NCI-H146 treated with DMSO at 0.1 percent for 48 hours (cell line): ENCODE data around the gene GATM.
"Not testable (repeated sequence)": the region's sequence is repeated elsewhere in the genome, so short reads cannot be mapped to it uniquely, and the experiment has no call there.

Experiments used
- DNase-seq: peaks from one replicate; lab custom pipeline; 2025; ENCODE audit not compliant: unreplicated experiment; lab: John Stamatoyannopoulos, UW

Gene GATM

DNA sequence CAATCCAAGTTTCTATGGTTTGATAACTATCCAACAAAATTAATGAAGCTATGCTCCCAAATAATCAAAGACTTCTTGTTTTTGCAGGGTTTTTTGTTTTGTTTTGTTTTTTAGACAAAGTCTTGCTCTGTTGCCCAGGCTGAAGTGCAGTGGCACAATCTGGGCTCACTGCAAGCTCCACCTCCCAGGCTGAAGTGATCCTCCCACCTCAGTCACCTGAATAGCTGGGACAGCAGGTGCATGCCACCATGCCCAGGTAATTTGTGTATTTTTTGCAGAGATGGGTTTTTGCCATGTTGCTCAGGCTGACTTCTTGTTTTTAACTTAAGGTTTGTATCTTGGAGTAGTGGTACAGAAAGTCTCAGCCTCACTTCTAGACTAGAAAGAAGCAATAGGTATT is 11.0 kb upstream of the GATM start:
- no peak for DNase-seq

- DNase-seq = no peak
Observed at GRCh38 chr15:45387380-45388007, 9.2 kb upstream of the GATM start.

DNA sequence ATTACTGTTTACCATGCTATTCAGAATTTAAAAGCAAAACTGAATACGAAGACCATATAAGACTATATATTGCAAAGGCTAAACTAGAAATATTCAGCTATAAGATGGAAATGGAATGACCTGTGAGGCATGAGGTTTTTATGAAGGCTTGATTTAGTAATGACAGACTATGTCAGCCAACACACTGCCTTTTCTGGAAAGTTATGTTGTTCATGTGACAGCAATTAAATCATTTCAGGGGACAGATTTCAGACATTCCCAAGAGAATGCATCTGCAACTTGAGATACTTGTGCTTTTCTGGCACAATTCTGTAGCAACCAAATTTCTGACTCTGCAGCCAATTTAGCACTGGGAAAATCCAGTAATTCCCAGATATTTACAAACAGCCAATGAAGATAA is 8.6 kb upstream of the GATM start:
- DNase-seq = no peak

DNA sequence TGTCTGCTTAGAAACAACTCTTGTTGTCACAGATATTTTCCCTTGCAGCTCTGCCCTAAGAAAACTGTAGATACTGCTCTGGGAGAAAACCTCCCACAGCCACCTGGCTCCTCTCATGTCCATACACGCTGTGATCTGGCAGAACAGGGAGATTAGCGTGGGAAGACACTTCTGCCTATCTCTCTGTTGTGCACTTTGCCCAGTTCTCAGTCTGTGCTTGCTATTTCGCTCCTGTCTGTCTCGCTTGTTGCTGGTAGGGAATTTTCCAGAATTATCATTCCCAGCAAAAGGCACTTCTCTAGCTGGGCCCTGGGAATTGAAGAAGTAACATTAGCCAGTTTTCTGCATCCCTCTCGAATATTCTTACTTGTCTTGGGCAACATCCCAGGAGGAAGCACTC is 8.1 kb upstream of the GATM start:
- DNase-seq = no peak

- DNase-seq = no peak
Observed at GRCh38 chr15:45385590-45385989, 7.2 kb upstream of the GATM start.

- no peak for DNase-seq
Observed at GRCh38 chr15:45384700-45385099, 6.4 kb upstream of the GATM start.

GRCh38 chr15:45378913-45379262 is 544 bp upstream of the GATM start:
- DNase-seq = no peak

DNA sequence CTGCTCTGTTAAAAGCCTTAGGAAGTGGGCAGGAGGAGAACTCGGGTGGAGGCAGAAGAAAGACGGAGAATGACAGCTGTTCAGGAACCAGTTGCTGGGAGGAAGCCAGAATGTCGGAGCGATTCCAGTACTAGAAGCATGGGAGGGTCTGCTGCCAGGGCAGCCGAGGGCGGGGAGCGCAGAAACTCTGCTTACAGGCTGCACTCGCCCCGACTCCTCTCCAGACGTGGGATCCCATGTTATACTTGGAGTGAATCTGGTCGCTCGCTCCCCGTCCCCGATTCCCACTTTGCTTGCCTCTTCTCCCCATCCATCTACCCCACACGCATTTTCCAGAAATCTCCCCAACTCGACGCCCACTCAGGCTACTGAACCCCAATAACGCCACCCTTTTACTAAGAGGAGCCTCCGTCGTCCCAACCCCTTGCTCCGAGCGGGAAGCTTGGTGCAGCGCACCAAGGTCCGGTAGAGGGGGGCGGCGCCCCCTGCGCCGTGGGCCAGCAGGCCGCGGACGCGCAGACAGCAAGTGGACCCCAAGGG is 665 bp downstream of the GATM start:
- DNase-seq = no peak

- no peak for DNase-seq
Observed at GRCh38 chr15:45376967-45377608, 1.3 kb downstream of the GATM start.

- no peak for DNase-seq
Observed at GRCh38 chr15:45376300-45376928, 1.9 kb downstream of the GATM start.

DNA sequence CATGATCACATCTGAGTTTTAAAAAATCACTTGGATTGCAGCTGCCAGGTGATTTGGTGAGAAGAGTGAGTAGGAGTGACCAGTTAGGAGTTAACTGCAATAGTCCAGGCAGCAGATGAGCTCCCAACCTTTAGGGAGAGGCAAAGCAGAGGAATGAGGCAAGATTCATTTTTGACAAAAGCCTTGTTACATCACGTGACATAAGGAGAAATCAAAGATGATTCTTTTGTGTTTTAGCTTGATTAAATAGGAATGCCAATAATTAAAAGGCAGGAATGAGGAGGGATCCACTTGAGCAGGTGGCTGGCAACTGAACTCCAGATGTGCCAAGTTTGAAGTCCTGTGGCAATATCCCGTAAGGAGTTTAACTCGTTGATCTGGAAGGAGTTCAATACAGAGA is 2.5 kb downstream of the GATM start:
- no peak for DNase-seq

- no peak for DNase-seq
Observed at GRCh38 chr15:45373976-45374375, 4.4 kb downstream of the GATM start.

GRCh38 chr15:45372041-45372995 is 6.0 kb downstream of the GATM start:
- DNase-seq = no peak

GRCh38 chr15:45371546-45371945 is 6.8 kb downstream of the GATM start:
- DNase-seq = no peak

DNA sequence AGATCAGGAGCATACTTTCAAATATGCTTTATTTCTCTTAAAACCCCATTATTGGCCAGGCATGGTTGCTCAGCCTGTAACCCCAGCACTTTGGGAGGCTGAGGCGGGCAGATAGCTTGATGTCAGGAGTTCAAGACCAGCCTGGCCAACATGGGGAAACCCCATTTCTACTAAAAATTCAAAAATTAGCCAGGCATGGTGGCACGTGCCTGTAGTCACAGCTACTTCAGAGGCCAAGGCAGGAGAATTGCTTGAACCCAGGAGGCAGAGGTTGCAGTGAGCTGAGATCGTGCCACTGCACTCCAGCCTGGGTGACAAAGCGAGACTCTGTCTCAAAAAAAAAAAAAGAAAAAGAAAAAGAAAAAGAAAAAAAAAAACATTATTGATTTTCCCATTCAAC is 8.3 kb downstream of the GATM start:
- DNase-seq = not testable (repeated sequence)

- not testable (repeated sequence) for DNase-seq
Observed at GRCh38 chr15:45367222-45367621, 11.1 kb downstream of the GATM start.

GRCh38 chr15:45364271-45364670 is 14.1 kb downstream of the GATM start:
- no peak for DNase-seq

DNA sequence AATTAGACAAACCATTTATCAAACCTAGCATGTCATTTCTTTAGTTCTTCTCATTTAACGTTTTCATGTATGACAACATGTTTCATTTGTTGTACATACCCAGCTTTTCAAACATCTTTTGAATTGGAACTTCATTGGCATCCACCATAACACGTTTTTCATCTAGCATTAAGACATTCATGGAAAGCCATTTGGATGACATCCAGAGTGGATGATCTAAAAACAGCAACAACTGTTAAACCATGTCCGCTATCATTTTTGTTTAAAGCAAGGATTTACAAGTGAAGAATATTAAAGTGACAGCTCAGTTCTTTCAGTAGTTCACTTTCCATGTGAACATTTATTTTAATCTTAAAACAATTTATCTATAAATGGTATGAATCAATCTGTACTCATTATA is 14.5 kb downstream of the GATM start:
- DNase-seq = no peak

DNA sequence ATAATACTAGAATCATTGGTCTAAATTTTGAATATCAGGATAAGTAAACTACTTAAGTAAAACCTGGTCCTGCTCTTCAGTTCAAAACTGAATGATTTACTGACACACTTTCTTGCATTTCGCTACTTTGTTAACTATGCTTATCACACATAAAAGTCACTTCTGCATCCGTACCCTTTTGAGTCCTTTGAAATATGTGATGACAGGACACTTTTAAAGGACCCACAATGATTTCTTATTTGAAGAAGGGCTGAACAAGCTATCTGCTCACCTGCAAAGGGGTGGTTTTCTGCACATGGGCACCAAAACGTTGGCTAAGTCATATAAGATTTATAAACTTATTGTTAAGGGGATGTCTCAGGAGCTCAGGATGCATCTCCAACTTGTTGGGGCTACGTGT is 15.0 kb downstream of the GATM start:
- DNase-seq = no peak

DNA sequence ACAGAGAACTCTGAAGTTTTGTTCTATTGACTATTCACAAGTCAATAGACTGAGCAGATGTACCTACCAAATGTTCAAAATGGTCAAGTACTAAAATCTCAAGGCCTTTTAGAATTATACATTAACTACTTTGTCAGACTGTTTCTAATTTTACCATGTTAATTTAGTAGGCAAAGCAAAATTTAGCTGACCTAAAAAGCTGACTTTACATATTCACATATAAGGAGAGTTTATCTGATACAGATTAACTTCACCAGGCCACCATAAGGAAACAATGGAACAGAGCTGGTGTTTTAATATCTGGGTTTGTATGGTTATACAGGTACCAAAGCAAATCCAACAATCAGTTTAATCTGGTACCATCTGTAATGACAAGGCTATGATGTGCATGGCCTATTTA is 15.9 kb downstream of the GATM start:
- DNase-seq = no peak

GRCh38 chr15:45361878-45362277 is 16.5 kb downstream of the GATM start:
- DNase-seq = no peak
